GM12872 (cell line): ENCODE measurements around the gene TMEM247.

Experiments used
- CTCF ChIP-seq: IDR thresholded peaks from 3 replicates; pipeline ENCODE4 v1.5.1; 2011; ENCODE audit warnings: low read depth, mild to moderate bottlenecking, low read length, moderate library complexity; ENCODE audit not compliant: insufficient read depth

Gene TMEM247

GRCh38 chr2:46469700-46470099 is 9.7 kb upstream of the TMEM247 start:
- no peak for TF ChIP-seq CTCF

- TF ChIP-seq CTCF, result no peak
Observed at GRCh38 chr2:46470114-46470628, 9.2 kb upstream of the TMEM247 start.

- TF ChIP-seq CTCF, result no peak
Observed at GRCh38 chr2:46471019-46471583, 8.3 kb upstream of the TMEM247 start.

- TF ChIP-seq CTCF, result no peak
Observed at GRCh38 chr2:46471697-46472096, 7.7 kb upstream of the TMEM247 start.

- no peak for TF ChIP-seq CTCF
Observed at GRCh38 chr2:46477925-46478324, 1.4 kb upstream of the TMEM247 start.

- no peak for TF ChIP-seq CTCF
Observed at GRCh38 chr2:46480562-46480961, 1.2 kb downstream of the TMEM247 start.

- TF ChIP-seq CTCF, result no peak
Observed at GRCh38 chr2:46481198-46482193, 2.1 kb downstream of the TMEM247 start.
